Central memory CD8-positive, alpha-beta T cell (primary cell): ENCODE results near the gene CCDC12.
A peak's percentile ranks its signal among the peaks of the same experiment; 100 is the strongest.

ENCODE experiments used
- ATAC-seq: fragments of 150-1000 bp; cut with Tn5 transposase; replicated peaks from 2 replicates; pipeline ENCODE4 v1.10.0; 2022; ENCODE audit warnings: mild to moderate bottlenecking, moderate FRiP score, moderate number of reproducible peaks; ENCODE audit not compliant: poor library complexity, severe bottlenecking; ENCODE audit errors: extremely low read depth
- DNase-seq, 2 donors: peaks; one replicate each; pipeline ENCODE4 v3.0.0; 2021; ENCODE audit warnings: low spot score in 2 of 2
- H3K27ac Mint-ChIP-seq: one replicate; pipeline ENCODE4 v1.8.0; 2022; ENCODE audit warnings: low read depth, mild to moderate bottlenecking, moderate library complexity, mixed read lengths
- H3K27me3 Mint-ChIP-seq: one replicate; pipeline ENCODE4 v1.8.0; 2022; ENCODE audit warnings: mixed read lengths
- H3K36me3 Mint-ChIP-seq: one replicate; pipeline ENCODE4 v1.8.0; 2022; ENCODE audit warnings: mild to moderate bottlenecking, moderate library complexity, mixed read lengths; ENCODE audit not compliant: insufficient read depth
- H3K4me1 Mint-ChIP-seq: one replicate; pipeline ENCODE4 v1.8.0; 2022; ENCODE audit warnings: mixed read lengths
- H3K4me3 Mint-ChIP-seq: one replicate; pipeline ENCODE4 v1.8.0; 2022; ENCODE audit warnings: mild to moderate bottlenecking, moderate library complexity, mixed read lengths
- H3K9me3 Mint-ChIP-seq: one replicate; pipeline ENCODE4 v1.8.0; 2022; ENCODE audit warnings: mixed read lengths

Gene CCDC12

DNA sequence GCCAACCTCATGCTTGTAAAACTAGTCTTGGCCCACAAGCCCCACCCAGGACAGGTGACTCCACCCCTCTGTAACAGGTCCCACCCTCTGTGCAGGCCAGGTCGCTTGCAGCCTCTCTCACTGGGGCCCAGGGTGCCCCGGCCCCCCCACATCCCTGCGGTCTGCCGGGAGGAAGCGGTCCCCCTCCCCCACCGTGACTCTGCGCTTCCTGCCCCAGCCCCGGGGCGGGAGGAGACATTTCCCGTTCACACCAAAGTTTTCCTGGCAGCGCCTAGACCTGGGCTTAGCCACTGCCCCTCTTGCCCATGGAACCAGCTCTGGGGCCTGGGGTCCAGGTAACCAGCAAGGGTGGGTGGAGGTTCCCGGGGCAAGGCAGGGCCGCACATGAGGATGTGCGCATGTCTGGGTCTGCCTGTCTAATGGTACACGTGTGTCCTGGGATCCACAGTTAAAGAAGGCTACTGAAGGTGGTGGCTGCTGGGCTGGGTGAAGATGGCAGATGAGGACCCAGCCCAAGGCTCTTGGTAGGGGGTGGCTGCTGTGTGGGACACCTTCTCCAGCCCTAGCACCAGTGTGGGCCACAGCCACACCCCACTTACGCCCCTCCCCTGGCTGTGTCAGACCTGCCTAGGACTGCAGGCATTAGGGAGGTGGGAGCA lies 11.3 kb upstream of the CCDC12 start:
- Mint-ChIP-seq H3K27ac (peak overlapping the region; percentile 89), H3K4me1 (peaks cover 84% of the 10 kb centered on the region), H3K27me3 (no peaks in the 10 kb centered on the region), H3K9me3 (no peaks in the 10 kb centered on the region), H3K36me3 (peaks cover 25% of the 10 kb centered on the region), H3K4me3 (peak overlapping the region; percentile 81)
- ATAC-seq, result peak; percentile 98
- peak; percentile 82 to 92 for DNase-seq

DNA sequence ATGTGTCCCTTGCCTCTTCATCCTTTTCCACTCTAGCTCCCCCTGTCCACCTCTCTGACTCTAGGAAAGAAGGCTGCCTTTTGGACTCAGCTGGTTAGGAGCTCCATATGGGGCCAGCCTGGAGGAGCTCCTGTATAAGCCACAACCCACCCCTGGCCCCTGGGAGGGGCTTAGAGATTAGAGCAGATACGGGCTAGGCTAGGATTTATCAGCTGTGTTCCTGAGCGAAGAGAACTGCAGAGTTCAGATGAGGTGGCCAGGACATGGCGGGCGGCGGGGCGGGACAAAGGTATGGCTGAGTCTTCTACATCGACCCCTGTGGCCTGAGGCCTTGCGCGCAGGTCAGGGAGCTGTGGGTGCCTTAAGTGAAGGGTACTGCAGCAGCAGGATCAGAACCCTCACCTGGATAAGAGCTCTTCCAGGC lies 10.8 kb upstream of the CCDC12 start:
- peak overlapping the region; percentile 89 for H3K27ac Mint-ChIP-seq
- ATAC-seq (peak; percentile 3), DNase-seq (no peak)
- H3K9me3 Mint-ChIP-seq, result no peaks in the 10 kb centered on the region
- peak overlapping the region; percentile 81 for H3K4me3 Mint-ChIP-seq
- peaks cover 25% of the 10 kb centered on the region for H3K36me3 Mint-ChIP-seq
- no peaks in the 10 kb centered on the region for H3K27me3 Mint-ChIP-seq
- peaks cover 87% of the 10 kb centered on the region for H3K4me1 Mint-ChIP-seq

GRCh38 chr3:46986782-46987310 lies 10.3 kb upstream of the CCDC12 start:
- Mint-ChIP-seq H3K36me3 (peaks cover 26% of the 10 kb centered on the region), H3K9me3 (no peaks in the 10 kb centered on the region), H3K4me1 (peaks cover 87% of the 10 kb centered on the region), H3K27me3 (no peaks in the 10 kb centered on the region), H3K4me3 (peak overlapping the region; percentile 81), H3K27ac (peak overlapping the region; percentile 89)
- DNase-seq, result no peak
- ATAC-seq, result no peak

- no peak for DNase-seq
- Mint-ChIP-seq H3K27ac (peak overlapping the region; percentile 89), H3K4me1 (peaks cover 89% of the 10 kb centered on the region), H3K27me3 (no peaks in the 10 kb centered on the region), H3K9me3 (no peaks in the 10 kb centered on the region), H3K4me3 (peak overlapping the region; percentile 81), H3K36me3 (peaks cover 24% of the 10 kb centered on the region)
- ATAC-seq, result no peak
Observed at GRCh38 chr3:46986055-46986730, 9.6 kb upstream of the CCDC12 start.

DNA sequence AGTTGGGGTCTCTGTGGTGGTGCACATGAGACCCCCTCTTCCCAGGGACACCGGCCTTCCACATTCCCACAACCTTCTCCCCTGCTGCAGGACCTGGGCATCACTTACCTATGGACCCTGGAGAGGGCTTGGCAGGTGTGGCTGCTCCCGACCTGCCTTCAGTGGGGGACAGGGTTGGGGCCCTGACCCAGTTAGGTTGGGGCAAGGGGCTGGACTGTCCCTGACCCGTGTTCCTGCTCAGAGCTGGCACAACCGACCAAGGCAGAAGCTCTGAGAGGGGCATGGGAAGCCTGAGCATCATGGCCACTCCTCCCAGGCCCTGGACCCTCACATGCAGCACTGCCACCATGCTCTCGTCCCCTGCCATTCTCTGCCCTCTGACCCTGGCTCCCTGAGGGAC lies 9.0 kb upstream of the CCDC12 start:
- peak overlapping the region; percentile 89 for H3K27ac Mint-ChIP-seq
- H3K4me3 Mint-ChIP-seq, result no peak overlapping the region
- ATAC-seq (no peak), DNase-seq (no peak)
- H3K36me3 Mint-ChIP-seq, result peaks cover 21% of the 10 kb centered on the region
- H3K4me1 Mint-ChIP-seq, result peaks cover 87% of the 10 kb centered on the region
- no peaks in the 10 kb centered on the region for H3K27me3 Mint-ChIP-seq
- H3K9me3 Mint-ChIP-seq, result no peaks in the 10 kb centered on the region

DNA sequence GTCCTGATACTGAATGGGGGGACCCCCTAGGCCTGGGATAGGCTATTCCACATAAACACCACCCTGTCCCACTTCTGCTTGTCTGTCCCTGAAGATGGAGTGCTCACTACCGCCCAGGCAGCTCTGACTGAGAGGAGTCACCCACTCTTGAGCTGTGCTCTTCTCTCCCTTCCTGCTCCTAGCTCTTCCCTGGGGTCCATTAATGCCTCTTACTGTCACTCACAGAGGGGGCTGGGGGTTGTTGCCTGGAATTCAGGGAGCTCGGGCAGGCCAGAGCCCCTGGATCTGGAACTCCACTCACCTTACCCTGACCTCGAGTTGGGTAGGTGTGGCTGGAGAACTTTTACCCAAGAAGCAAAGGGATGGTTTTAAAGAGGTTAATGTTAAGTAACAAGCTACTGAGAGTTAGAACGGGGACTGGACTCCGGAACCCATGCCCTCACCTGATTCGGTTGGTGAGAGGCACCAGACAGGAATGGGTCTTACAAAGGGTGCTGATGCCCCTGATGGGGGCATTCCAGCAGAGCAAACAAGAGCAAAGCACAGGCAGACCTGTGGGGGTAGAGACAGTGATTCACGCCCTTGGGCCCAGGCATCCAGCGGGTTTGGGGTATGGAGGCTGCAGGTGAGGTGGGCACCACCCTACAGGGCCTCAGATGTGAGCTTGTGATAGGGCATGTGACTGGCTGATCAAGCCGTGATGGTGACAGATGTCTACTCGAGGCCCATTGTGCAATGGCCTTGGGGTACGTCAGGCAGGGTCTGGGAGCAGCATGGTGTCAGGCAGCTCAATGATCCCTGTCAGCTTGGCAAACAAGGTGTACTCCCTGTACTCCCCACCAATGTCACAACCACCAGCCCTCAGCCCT lies 8.3 kb upstream of the CCDC12 start:
- DNase-seq (no peak), ATAC-seq (no peak)
- H3K4me1 Mint-ChIP-seq, result peaks cover 81% of the 10 kb centered on the region
- H3K27ac Mint-ChIP-seq, result peak overlapping the region; percentile 17
- peaks cover 22% of the 10 kb centered on the region for H3K36me3 Mint-ChIP-seq
- H3K27me3 Mint-ChIP-seq, result no peaks in the 10 kb centered on the region
- no peaks in the 10 kb centered on the region for H3K9me3 Mint-ChIP-seq
- peak overlapping the region; percentile 4 for H3K4me3 Mint-ChIP-seq

DNA sequence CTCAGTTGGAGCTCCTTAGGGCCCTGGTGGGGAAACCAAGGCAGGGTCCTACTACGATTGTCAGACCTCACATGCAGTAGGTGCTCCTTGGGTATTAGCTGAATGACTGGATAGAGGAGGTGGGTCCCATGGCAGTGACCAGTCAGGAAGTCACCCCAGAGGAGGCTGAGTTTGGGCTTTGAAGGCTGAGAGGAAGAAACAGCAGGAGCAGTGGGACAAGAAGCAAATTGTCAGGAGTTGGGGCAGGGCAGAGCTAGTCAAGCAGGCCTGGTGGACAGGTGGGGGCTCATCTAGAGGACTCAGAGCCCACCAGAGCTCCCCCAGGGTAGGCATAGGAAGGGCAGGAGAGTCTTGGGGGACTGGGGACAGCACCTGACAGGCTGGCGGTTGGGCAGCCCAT lies 6.0 kb upstream of the CCDC12 start:
- Mint-ChIP-seq H3K27ac (peak overlapping the region; percentile 92), H3K36me3 (peaks cover 13% of the 10 kb centered on the region), H3K9me3 (no peaks in the 10 kb centered on the region), H3K4me3 (peak overlapping the region; percentile 85), H3K27me3 (no peaks in the 10 kb centered on the region), H3K4me1 (peaks cover 77% of the 10 kb centered on the region)
- DNase-seq (no peak), ATAC-seq (no peak)

DNA sequence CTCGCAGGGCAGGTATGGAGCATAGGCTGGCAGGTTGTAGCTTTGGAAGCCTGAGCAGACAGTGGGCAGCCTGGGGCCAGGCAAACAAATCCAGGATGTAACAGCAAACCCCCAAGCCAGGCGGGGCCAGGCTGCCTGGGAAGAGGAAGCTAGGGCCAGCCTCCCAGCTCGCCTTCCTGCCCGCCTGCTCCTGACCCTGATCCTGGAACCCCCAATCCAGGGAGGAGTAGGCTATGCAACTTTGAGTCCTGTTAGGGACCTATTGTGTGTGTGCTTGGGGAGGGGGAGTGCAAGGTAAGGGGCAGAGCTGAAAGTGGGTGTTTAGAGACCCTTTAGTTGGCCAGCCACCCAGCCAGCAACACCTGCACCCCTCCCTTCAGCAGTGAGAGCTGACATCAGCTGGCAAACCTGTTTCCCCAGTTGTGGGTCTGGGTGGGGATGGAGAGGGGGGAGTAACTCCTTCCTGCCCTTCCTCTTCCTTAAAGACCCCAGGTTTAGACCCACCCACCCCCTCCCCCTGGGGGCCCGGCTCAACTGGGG lies 5.5 kb upstream of the CCDC12 start:
- H3K4me3 Mint-ChIP-seq, result peak overlapping the region; percentile 85
- no peaks in the 10 kb centered on the region for H3K27me3 Mint-ChIP-seq
- ATAC-seq (no peak), DNase-seq (no peak)
- H3K9me3 Mint-ChIP-seq, result no peaks in the 10 kb centered on the region
- H3K4me1 Mint-ChIP-seq, result peaks cover 76% of the 10 kb centered on the region
- H3K27ac Mint-ChIP-seq, result peak overlapping the region; percentile 92
- peaks cover 12% of the 10 kb centered on the region for H3K36me3 Mint-ChIP-seq

DNA sequence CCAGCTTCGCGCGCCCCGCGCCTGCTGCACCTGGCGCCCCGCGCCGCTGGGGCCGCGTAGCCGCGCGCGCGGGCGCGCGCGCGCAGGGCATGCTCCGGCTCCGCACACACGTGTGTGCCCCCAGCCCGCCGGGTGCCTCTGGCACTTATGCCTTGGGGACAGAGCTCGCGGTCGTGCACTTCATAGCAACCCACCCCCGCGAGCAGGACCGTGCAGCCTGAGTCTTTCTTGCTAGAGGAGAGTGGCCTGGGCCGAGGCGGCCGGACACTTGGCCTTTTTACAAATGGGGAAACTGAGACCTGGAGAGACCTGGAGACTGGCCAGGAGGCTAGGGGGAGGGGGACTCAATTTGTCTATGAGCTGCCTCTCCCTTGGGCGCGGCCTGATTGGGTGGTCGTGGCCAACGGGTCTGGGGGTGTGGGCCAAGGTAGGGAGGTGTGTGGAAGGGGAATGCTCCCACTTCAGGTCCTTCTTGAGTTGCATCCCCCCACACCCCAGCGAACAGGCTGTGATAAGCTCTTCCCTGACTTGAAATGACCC lies 3.5 kb upstream of the CCDC12 start:
- Mint-ChIP-seq H3K9me3 (no peaks in the 10 kb centered on the region), H3K27ac (peak overlapping the region; percentile 82), H3K27me3 (no peaks in the 10 kb centered on the region), H3K36me3 (peaks cover 18% of the 10 kb centered on the region), H3K4me1 (peaks cover 57% of the 10 kb centered on the region), H3K4me3 (peak overlapping the region; percentile 85)
- DNase-seq, result no peak
- ATAC-seq, result peak; percentile 5

DNA sequence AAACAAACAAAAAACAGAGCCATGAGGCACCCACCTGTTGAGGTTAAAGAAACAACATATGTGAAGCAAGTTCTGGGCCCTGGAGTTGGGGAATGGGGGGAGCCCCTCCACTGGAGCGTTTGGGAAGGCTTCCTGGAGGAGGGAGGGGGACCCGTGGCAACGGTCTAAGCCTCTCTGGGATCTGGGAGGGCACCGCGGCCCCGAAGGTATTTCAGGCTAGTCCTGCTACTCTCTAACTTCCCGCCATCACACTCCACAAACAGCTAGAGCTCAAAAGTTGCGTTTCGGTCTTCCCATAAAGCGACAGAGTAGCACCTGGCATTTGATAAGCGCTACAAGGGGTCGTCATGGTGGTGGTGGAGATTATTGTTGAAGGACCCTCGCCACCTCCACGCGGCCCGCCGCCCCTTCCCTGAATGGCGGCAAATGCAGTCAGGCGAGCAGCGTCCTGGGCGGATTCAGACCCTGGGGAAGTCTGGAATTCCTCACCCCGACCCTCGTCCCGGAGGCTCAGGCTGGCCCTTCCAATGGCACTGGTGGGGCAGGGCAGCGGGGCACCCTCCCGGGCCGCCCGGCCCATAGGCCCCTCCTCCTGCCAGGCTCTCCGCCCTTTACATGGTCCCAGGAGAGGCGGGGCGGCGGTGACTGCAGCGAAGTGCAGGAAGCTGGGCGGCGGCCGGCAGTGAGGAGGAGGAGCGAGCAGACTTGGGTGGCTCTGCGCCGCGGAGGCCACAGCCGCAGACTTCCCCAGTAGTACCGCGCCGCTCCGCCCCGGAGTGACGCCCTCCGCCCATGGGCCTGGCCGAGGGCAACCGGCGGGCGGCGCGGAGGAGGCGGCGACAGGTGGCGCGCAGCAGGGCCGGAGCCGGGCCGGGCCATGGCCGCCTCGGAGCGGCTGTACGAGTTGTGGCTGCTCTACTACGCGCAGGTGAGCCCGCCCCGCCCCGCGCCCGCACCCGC lies 2.7 kb upstream of the CCDC12 start, which contains the start of gene NBEAL2:
NBEAL2 (plus strand) TSS at position 682 of the 960 bp plus-strand sequence; CDS start at position 878, 196 bp downstream.
- Mint-ChIP-seq H3K27ac (peak within 1 kb of the TSS; percentile 82), H3K4me1 (peaks cover 57% of the 10 kb centered on the region), H3K36me3 (peaks cover 24% of the 10 kb centered on the region), H3K9me3 (no peaks in the 10 kb centered on the region), H3K27me3 (no peaks in the 10 kb centered on the region), H3K4me3 (peak within 1 kb of the TSS; percentile 85)
- DNase-seq, result peak; percentile 89 to 93
- peak; percentile 79 for ATAC-seq

DNA sequence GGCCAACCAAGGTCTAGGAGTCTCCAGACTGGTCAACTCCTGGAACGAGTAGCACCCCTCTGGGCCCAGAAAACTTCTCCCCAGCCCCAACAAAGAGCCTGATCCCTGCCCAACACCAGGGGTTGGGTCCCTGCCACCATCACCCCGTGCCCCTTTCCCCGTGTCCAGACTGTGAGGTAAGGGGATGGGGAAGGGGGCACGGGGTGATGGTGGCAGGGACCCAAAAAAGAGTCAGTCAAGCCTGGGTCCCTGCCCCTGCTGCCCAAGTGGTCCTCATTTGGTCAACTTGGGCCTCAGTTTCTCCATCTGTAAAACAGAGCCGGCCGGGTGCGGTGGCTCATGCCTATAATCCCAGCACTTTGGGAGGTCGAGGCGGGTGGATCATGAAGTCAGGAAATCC lies 1.8 kb upstream of the CCDC12 start:
- peak overlapping the region; percentile 89 for H3K4me3 Mint-ChIP-seq
- peak overlapping the region; percentile 97 for H3K27ac Mint-ChIP-seq
- H3K4me1 Mint-ChIP-seq, result peaks cover 60% of the 10 kb centered on the region

More for the DNA sequence above, 1.8 kb upstream of the CCDC12 start:
- H3K36me3 Mint-ChIP-seq, result peaks cover 26% of the 10 kb centered on the region
- no peak for DNase-seq
- no peaks in the 10 kb centered on the region for H3K9me3 Mint-ChIP-seq
- ATAC-seq, result no peak
- H3K27me3 Mint-ChIP-seq, result no peaks in the 10 kb centered on the region
